GM12872 (cell line): Measurements from ENCODE around the gene WNT3.

Source experiments
- TF ChIP-seq, protein P1 (sequence below): IDR thresholded peaks from 3 replicates; pipeline ENCODE4 v1.5.1; 2011; ENCODE audit warnings: low read depth, mild to moderate bottlenecking, low read length, moderate library complexity; ENCODE audit not compliant: insufficient read depth

WNT3 gene

DNA sequence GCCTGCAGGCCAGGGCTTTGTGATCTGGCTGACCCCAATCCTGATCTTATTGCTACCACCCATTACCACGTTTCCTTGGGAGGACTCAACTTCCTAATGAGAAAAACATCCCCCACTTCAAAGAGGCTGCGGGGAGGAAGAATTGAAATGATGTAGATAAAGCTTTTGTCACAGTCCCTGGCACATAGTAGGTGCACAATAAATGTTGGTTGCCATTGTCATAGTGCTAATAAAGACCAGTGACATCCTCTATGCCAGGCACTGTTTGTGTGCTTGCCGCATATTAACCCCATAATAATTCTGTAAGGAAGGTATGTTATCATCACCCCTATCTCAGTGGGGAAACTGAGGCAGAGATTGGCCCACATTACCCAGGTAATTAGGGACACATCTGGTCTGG lies 22.4 kb downstream of the WNT3 start:
- TF ChIP-seq, protein P1, sequence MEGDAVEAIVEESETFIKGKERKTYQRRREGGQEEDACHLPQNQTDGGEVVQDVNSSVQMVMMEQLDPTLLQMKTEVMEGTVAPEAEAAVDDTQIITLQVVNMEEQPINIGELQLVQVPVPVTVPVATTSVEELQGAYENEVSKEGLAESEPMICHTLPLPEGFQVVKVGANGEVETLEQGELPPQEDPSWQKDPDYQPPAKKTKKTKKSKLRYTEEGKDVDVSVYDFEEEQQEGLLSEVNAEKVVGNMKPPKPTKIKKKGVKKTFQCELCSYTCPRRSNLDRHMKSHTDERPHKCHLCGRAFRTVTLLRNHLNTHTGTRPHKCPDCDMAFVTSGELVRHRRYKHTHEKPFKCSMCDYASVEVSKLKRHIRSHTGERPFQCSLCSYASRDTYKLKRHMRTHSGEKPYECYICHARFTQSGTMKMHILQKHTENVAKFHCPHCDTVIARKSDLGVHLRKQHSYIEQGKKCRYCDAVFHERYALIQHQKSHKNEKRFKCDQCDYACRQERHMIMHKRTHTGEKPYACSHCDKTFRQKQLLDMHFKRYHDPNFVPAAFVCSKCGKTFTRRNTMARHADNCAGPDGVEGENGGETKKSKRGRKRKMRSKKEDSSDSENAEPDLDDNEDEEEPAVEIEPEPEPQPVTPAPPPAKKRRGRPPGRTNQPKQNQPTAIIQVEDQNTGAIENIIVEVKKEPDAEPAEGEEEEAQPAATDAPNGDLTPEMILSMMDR: no peak

DNA sequence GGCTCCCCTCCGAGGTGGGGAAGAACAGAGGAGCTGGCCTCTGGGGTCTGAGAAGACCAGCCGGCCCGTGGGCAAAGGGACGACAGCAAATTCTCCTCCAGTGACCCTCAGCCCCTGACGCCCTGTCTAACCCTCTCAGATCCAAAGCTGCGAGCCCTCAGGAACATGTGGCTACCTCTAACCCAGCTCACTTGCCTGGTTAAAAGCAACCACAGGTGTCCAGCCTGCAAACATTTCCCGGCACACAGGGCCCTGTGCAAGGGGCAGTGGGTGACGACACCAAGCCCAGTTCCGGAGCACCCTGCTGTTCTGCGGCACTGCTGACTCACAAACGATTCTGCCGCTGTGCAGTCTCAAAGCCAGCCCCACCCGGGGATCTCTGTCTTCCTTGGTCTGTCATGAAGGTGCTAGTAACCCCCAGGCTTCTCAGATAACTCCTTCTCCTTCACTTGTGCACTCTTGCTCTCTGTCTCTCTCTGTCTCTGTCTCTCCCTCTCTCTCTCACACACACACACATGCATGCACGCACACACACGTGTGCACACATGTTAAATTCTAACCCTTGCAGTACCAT lies 23.0 kb downstream of the WNT3 start:
- TF ChIP-seq, protein P1: no peak

DNA sequence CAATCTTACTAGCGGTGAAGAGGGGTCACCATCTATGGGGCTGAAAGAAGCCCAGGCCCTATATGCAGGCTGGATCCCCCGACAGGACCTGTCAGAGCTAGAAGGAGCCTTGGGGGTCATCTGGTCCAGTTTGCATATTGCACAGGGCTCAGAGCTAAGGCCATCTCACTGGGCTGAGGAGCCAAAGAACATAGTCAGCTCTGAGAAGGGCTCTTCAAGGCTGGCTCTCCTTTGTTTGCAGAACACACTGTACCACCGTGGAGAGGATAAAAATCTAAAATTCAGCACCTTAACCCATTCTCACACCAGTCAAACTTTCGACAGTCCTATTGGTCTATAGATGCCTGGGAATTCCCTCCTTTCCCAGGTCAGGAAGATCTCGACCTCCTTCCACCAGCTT lies 24.2 kb downstream of the WNT3 start:
- TF ChIP-seq, protein P1: no peak

DNA sequence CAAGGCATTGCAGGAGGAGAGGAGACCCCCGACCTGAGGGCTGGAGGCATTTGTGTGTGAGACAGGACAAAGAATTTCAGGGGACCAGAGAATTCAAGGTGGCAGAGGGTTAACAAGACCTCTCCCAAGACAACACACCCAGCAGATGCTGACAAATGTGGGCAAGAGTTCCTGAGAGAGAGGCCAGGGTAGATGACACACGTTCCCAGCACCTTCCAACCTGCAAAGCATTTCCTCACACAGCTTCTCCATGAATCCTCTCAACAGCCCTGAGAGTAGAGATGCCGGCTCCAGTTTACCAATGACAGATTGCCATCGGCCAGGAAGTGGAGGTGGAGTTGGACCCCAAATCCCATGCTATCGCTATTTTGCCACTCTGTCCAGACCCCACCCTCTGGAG lies 25.0 kb downstream of the WNT3 start:
- TF ChIP-seq, protein P1: no peak

DNA sequence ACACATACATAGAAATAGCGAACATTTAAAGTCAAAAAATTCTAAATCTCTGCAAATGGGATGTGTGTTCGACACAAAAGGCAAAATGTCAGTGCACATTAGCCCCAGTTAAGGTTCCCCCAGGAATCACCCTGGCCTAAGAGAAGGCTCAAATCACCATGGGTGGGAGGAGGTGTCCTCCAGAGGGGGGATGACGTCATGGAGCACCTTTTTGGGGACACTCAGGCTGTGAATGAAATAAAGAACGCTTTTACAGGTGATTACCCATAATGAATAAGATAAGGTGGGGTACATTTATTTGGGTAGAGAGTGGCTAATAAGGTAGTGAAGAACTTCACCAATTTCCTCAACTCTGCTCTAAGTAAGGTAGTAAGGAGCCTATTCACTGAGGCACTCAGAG lies 26.4 kb downstream of the WNT3 start:
- TF ChIP-seq, protein P1: no peak

DNA sequence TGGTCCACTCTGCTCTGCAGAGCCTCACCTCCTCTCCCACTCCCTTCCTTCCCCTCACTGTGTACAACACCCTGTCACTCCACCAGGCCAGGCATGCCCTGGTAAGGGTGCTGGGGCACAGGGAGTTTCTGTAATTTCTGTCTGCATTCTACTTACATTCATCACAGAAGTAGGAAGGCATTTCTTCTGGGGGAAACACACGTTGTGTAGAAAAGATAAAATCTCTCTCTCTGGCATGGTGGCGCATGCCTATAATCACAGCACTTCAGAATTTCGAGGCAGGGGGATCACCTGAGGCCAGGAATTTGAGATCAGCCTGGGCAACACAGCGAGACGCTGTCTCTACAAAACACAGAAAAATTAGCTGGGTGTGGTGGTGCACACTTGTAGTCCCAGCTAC lies 27.0 kb downstream of the WNT3 start:
- TF ChIP-seq, protein P1: no peak

DNA sequence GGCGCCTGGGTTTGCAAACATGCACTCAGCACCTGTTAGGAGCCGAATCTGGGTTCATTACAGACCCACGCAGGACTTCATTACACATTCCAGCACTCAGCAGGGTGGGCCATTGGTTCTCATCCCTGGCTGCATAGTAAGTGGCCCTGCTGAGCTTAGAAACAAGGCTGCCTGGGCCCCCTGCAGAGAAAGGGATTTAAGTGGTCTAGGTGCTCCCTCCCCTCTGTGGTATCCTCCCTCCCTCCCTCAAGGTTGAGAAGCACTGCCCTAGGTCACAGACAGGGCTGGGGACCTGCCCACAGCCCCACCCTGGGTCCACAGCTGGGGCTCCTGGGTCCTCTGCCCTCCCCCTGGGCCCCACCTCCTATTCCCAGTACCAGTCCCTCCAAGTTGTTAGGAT lies 28.3 kb downstream of the WNT3 start:
- TF ChIP-seq, protein P1: no peak
